KBM-7 (cell line): Measurements from ENCODE around the gene RAB11FIP3.

Source experiments
- DNase-seq: peaks from one replicate; pipeline ENCODE4 v3.0.0-alpha.2; 2015
- in situ Hi-C: fragments of 300-500 bp; cut with MboI; formaldehyde crosslinking; loops from 2 replicates; pipeline ENCODE4 v1.14.3; 2020; ENCODE audit warnings: low sequenced_read_pairs, low pct_unique_long_range_greater_than_20kb, mixed read lengths

Gene RAB11FIP3

DNA sequence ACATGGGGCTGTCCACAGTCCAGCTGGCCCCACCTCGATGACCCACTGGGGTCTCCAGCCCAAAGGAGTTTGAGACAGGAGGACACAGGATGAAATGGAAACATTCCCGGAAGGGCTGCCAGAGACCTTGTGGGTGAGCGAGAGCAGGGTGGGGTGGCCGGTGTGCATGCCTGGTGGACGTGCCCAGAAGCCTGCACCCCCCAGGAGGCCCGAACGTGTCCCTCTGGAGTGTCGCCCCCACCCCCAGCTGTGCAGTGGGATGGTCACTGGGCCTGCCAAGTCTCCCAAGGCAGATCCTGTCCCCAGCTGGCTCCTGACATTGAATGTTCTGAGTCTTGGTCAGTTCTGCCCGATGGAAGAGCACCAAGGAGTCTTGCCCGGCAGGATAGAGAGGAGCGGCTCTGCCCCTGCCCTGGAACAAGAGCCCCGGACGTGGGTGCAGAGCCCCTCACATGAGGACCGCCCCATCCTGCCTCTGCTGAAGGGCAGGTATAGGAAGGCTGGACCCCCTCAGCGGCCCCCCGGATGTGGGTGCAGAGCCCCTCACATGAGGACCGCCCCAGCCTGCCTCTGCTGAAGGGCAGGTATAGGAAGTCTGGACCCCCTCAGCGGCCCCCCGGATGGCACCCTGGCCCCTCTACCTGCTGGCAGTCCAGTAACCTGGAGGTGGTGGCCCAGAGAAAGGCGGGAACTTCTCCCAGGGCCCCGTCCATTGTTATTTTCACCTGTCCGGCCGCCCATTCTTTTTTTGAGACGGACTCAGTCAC, 99.0 kb downstream of the RAB11FIP3 start:
- no peak for DNase-seq
- in situ Hi-C loops = no loop called here

DNA sequence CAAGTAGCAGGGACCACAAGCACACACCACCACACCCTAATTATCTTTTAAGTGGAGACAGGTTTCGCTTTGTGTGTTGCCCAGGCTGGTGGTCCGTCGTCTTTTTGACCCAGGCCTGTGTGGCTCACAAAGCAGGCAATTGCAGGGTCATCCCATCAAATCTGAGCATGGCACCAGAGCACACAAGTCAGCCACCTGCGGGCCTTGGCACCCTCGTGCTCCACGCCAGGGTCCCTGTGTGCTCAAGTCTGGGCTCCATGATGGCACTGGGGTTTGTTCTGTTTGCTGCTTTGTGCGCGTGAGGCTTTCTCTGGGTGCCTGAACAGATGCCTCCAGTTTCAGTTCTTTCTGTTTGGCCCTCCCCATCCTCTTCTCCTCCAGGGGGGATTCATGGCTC, 99.7 kb downstream of the RAB11FIP3 start:
- DNase-seq = no peak
- in situ Hi-C loops = no loop called here

DNA sequence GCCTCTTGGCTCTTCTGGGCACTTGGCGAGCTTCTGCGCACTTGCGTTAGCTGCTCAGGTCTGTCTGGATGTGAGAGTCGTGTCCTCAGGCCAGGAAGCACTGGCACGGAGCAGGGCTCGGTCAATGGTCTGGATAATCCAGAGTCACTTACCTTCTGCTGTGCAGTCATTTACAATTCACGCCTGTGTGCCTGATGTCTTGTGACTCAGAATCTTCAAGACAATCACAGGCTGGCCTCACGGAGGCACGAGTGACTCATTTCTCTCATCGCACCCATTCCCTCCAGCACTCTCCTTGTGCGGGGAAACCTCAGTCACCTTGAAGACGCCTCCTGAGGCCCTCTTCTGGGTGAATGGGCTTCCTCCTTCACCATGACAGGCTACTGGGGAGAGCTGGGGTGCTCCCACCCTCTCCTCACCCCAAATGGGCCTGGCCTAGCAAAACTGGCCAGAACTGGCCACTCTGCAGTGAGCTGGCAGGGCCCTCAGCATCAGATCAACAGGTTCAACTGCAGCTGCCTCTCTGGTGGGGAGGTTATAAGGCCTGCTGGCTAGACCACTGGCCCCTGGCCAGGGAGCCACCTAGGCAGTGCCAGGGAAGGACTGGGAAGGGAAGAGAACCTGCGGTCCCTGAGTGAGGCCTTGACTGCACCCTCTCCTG, 100.2 kb downstream of the RAB11FIP3 start:
- no peak for DNase-seq
- in situ Hi-C loops = no loop called here

DNA sequence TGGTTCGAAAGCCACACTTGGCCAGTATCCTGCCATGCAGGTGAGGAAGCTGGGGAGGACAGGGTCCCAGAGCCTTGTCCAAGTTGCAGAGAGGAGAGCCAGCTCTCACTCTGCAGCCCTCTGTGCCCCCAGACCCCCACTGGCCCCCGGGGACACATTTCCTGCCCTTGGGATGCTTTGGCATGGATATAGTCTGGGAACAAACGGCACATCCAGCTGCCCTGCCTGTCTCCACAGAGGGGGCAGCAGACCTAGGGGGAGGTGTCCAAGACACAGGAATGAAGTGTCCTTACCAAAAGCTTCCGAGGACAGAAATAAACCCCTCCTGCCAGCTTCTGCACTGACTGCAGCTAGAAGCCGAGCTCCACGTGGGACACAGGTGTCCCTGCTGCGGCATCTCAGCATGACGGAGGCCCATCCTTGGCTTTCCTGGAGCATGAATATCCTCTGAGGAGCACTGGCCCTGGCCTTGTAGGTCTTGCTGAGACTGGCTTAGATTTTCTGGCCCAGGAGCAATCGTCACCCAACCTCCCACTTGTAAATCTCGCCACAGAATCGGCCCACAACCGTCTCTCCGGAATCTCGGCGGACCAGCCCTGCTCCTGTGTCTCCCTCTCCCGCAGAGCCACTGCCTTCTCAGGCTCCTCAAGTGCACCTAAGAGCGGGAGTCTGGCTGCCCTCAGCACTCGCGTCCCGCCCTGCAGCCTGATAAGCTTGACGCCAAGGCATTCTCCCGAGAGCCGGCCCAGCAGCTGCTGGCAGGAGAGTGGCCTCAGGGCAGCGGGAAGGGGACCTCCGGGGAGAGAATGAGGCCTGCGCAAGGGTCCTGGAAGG, 100.9 kb downstream of the RAB11FIP3 start:
- no peak for DNase-seq
- in situ Hi-C loops = no loop called here

DNA sequence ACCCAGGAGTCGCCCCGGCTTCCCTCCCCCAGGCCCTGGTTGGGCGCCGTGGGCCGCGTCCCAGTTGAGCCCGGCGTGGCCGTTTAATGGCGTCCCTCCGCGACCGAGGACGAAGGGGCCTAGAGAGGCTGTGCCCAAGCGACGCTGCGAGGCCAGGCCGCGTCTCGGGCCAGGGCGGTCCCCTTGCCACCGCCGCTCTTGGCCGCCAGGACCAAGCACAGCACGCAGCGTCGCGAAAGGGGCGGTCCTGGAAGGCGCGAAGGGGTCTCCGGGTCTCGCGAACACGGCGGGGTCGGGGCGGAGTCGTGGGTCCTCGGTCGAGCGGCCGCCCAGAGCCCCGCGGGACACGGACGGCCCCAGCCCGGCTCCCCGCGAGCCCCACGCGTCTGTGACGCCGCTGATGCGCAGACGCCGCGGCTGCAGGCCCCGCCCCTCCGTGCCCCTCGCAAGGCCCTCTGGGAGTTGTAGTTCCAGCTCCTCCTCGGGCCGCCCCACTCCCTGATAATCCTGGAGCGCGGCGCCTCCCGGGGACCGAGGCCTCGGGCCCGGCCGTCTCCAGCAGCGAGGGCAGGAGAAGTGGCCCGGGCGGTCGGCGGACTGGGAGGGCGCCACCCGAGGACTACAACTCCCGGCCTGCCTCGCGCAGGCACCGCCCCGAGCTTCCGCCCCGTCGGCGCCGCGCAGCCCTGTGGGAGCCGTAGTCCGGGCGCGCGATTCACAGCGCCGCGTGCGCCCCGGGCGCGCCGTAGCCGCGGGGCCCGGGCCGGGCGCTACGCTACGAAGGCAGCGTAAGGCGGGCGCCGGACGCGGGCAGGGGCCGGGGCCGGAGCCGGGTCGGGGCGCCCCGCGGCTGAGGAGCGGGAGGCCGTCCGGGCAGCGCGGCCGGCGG, 101.8 kb downstream of the RAB11FIP3 start, which contains the start of gene CAPN15:
Gene CAPN15 (plus strand): TSS at position 698 of the 889 bp plus-strand sequence. CDS start 19,127 bp downstream, outside the sequence.
- in situ Hi-C loops = no loop called here
- peak; percentile 88 for DNase-seq

DNA sequence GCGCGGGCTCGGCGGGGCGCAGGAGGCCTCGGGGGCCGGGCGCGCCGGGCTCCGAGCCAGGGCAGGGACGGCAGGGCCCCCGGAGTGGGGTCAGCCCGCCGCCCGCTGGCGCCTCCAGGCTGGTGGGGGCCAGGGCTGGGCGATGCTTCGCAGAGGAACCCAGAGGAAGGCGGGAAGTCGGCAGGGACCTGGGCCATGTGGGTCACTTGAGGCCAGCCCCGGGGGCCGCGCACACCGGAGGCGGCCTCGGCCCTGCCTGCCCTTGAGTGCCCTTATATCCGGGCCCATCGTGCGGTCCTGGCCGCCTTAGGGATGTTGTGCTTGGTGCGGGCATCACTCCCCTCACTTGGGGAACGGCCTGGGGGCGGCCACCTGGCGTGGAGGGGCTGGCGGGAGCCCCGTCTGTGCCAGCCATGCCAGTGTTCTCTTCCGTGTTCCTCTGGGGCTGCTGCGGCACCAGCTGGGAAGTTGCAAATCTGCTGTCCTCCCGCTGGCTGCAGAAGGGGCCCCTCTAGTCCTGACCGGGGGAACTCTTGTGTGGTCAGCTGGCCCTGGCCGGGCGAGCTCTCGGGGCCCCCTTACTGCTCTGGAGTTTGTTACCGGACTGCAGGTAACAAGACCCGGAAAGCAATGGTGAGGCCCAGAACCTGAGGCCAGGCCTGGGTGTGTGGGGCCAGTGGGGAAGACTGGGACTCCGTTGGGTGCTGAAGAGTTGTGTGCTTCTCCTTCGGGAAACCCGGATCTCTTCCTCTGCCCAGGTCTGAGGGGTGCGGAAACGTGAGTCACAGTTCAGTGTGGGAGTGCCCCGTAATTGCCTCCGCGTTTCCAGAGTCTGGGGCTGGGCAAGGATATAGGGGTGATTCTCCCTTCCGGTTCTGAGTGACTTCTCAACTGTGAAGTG, 102.9 kb downstream of the RAB11FIP3 start:
- in situ Hi-C loops = no loop called here
- peak; percentile 58 for DNase-seq

DNA sequence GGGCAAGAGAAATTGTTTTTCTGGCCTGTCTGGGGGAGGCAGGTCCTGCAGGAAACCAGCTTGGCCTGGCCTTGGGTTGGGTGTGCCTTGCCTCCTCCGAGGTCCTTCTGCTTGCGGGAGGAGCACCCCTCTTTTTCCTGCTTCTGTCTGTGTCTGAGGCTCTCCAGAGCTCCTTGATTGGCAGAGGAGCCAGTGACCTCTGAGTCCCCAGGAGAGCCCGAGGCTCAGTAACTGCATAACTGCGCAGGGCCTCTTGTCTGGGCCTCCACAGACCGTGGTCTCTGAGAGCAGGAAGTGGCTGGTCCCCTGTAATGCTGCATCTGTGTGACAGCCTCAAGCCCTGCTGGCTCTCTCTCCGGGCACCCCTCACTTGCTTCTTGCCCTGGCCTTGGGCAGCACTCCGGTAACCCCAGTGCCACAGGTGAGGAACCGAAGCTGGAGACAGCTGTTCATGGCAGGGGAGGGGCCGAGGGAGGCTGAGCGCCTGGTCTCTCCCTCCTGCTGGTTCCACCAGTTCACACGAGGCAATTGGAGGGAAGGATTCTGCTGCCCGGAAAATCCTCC, 103.6 kb downstream of the RAB11FIP3 start:
- DNase-seq = no peak
- in situ Hi-C loops = no loop called here

DNA sequence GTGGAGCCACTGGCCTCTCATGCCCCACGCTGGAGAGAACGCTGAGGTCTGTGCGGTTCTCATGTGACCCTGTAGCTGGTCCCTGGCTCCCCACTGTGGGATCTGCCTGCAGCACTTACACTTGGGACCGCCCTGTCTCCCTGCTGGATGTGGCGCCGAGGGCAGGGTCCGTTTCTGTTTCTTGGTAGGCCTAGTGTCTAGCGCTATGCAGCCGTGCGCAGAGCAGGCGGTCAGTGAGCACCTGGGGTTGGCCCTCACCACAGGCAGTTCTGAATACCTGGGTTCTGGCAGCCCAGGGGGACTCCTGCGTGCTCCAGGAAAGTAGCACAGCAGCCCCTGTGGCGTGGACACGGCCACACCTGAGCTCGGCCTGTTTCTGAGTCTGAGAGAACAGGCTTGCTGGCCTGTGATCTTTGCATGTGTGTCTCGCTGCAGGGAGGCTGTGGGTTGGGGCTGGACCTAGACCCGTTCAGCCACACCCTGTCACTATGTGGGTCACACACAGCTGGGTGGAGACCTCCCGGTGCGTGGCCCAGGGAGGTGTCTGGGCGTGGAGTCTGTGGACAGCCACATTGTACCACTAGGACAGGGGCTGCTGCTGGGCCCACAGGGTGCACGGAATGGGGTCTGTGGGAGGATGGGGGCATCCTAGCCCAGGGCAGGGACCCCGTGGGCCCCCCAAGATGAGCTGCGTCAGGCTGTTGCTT, 104.8 kb downstream of the RAB11FIP3 start:
- DNase-seq = no peak
- in situ Hi-C loops = no loop called here

DNA sequence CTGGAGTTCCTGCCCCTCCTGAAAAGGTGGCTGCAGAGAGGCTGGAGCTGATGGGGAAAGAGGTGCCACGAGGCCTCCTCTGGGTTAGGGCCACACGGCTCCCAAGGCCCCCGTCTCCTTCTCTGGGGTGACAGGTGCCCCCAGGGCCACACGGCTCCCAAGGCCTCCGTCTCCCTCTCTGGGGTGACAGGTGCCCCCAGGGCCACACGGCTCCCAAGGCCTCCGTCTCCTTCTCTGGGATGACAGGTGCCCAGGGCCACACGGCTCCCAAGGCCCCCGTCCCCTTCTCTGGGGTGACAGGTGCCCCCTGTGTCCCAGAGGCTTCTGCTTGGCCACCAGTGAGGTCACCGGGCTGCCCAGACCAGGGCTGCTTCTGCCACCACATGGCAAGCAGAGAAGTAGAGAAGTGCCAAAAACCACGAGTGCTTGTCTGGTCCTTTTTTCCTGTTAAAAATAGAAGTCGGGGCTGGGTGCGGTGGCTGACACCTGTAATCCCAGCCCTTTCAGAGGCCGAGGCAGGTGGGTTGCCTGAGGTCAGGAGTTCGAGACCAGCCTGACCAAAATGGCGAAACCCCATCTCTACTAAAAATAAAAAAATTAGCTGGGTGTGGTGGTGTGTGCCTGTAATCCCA, 106.2 kb downstream of the RAB11FIP3 start:
- in situ Hi-C loops = no loop called here
- no peak for DNase-seq

DNA sequence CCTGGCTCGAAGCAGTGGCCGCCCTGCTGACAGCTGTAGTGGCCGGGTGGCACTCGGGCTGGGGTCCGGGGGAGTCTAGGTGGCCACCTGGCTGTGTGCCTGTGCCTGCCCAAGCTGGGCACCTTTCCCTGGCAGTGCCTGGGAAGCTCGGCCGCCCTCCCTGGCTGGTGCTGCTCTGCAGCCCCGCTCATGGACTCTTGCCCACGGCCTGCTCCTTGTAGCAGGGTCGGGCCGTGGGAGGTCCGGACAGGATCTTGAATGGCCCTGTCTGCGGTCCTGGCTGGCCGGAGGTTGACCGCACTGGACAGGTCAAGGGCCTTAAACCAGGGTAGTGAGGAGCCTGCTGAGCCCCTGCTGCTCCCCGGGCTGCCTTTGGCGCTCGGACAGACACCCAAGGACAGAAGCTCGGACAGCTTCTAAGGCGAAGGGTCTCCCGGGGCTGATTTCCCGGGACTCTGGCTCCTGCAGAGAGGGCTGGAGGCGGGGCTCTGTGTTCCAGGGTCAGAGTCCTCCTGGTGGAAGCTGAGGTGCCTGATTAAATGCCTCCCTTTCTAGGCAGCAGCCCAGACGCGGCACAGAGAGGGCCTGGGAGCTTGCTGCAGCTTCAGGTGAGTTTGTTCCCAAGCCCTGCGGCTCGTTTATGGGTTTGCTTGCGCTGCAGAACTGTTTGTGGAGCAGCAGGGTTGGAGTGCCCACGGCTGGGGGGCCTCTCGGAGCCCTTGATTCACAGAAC, 108.1 kb downstream of the RAB11FIP3 start:
- no peak for DNase-seq
- in situ Hi-C loops = no loop called here

DNA sequence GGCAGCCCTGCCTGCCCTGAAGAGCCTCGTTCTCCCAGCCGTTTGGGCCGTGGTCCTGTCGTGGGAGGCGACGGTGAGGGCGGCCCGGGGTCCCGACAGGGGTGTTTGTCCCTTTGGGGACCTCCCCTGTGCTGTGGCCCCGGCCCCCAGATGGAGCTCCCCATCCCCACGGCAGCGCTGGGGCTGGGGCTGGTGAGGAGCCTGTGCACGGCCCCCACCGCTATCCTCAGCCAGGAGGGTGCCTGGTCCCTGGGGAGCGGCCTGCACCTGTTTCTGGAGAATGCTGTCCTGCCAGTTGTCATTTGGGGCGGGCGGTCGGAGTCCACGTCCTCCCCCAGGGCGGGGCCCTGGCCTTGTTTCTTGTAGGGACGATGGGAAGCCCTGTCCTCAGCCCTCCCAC, 108.7 kb downstream of the RAB11FIP3 start:
- in situ Hi-C loops = no loop called here
- DNase-seq = no peak

DNA sequence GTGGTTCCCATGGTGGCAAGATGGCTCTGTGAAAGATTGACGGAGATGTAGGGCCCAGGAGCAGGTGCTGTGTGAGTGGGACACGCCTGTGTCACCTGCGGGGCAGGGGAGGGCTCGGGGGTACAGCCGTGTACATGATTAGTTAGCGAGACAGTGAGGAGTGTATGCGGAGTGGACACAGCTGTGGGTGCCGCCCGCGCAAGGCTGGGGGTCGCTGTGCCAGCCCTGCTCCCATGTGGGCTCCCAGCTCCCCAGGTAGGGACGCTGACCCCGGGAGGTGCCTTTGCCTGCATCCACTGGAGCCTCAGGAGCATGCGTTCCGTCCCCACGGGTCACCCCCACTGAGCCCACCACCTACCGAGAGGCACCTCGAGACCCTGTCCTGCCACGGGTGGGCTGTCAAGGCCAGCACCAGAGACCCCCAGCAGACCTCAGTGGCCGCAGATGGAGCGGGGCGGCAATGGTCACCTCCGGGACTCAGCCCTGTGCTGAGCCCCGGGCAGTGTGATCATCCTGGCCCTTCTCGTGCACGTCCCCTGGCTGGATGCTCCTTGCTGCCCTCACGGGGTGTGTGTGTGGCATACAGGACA, 109.5 kb downstream of the RAB11FIP3 start:
- in situ Hi-C loops = no loop called here
- no peak for DNase-seq

DNA sequence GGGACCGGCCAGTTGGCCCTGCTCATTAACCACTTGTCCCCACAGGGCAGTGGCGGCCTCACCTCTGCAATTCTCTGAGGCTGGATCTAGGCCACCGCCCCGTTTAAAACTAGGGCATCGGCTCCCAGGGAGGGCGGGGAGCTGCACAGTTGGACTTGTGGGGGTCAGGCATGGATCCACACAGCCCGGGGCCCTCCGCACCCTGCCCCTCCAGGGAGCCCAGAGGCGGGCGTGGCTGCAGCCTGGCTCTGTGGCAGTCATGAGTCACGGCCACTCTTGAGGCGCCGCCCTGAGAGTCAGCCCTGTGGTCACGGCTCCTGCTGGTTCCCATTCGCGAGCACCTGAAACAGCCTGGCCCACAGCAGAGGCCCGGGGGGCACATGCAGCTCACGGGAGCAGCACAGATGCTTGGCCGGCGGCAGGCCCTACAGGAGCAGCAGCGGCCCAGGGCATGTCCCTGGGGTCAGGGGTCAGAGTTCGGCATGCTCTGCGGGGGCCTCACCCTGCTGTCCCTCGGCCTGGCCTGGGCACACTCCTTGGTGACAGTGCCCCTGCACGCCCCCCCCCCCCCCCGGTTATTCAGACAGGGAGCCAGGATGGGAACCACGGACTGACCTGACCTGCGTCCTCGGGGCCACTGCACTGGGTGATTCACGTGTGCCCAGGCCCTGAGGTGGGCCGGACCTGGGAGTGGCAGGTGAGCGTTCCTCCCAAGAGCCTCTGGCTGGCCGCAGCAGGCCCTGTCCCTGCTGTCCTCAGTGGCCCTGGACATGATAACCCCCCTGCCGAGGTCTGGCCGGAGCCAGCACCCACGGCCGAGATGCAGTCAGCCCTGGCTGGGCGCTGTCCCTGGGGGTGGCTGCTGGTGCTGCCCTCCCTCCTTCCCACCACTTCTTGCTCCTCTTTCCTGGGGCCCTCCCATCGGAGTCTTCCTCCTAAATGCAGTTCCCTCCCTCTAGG, 110.3 kb downstream of the RAB11FIP3 start:
- DNase-seq = no peak

DNA sequence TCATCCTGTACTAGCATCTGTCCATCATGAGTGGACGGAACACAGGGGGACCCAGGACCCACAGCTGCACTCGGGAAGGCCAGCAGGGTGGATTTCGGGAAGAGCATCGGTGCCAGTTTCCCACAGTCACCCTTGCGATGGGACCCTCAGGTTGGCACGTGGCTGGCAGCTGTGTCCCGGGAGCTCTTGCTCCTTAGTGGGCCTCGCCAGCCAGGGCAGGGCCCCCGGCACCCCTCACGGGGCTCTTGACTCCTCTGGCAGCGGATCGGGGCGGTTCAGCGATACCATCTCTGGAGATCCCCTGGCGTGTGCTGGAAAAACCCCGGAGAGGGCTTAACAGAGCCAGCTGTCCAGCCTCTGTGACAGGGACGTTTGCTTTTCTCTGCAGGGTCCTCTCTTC, 111.3 kb downstream of the RAB11FIP3 start:
- DNase-seq = no peak
- in situ Hi-C loops = no loop called here

More for the DNA sequence above, 110.3 kb downstream of the RAB11FIP3 start:
- in situ Hi-C loops = no loop called here
